H9 (cell line): ENCODE results near the gene E2F1. TPM values are rescaled to one million over a fixed set of nuclear protein-coding genes. Genes with fewer than 3 reads are reported as not detected.
A peak's percentile ranks its signal among the peaks of the same experiment; 100 is the strongest.

Experiments
- DNase-seq: peaks from one replicate; pipeline ENCODE4 v3.0.0-alpha.2; 2017
- H2AFZ ChIP-seq: one replicate; pipeline ENCODE4 v1.6.1; 2013; ENCODE audit warnings: mild to moderate bottlenecking, low read length, control low read depth, moderate library complexity
- H2AK5ac ChIP-seq: 2 replicates; pipeline ENCODE4 v1.6.1; 2013; ENCODE audit warnings: low read length, control low read depth, mixed read lengths; ENCODE audit not compliant: insufficient read length
- H2BK120ac ChIP-seq: one replicate; pipeline ENCODE4 v1.6.1; 2013; ENCODE audit warnings: low read depth, mild to moderate bottlenecking, low read length, control low read depth, inconsistent platforms; ENCODE audit not compliant: poor library complexity, severe bottlenecking
- H2BK12ac ChIP-seq: 2 replicates; pipeline ENCODE4 v1.6.1; 2013; ENCODE audit warnings: low read length, control low read depth, mixed read lengths, low read depth; ENCODE audit not compliant: insufficient read length
- H2BK15ac ChIP-seq: 2 replicates; pipeline ENCODE4 v1.6.1; 2013; ENCODE audit warnings: low read depth, low read length, control low read depth
- H2BK20ac ChIP-seq: one replicate; pipeline ENCODE4 v1.6.1; 2013; ENCODE audit warnings: low read depth, mild to moderate bottlenecking, low read length, control low read depth, inconsistent platforms; ENCODE audit not compliant: poor library complexity, severe bottlenecking
- H2BK5ac ChIP-seq: 2 replicates; pipeline ENCODE4 v1.6.1; 2013; ENCODE audit warnings: low read length, control low read depth, mixed read lengths; ENCODE audit not compliant: insufficient read length
- H3K14ac ChIP-seq: 2 replicates; pipeline ENCODE4 v1.6.1; 2013; ENCODE audit warnings: low read length, control low read depth; ENCODE audit not compliant: insufficient read depth
- H3K18ac ChIP-seq: 2 replicates; pipeline ENCODE4 v1.6.1; 2013; ENCODE audit warnings: low read depth, mild to moderate bottlenecking, mixed read lengths, low read length, control low read depth; ENCODE audit not compliant: insufficient read length
- H3K23ac ChIP-seq: 2 replicates; pipeline ENCODE4 v1.6.1; 2013; ENCODE audit warnings: low read length, control low read depth, mixed read lengths, low read depth; ENCODE audit not compliant: insufficient read length
- H3K23me2 ChIP-seq: 2 replicates; pipeline ENCODE4 v1.6.1; 2013; ENCODE audit warnings: low read depth, mild to moderate bottlenecking, mixed read lengths, low read length, control low read depth; ENCODE audit not compliant: insufficient read length, poor library complexity, severe bottlenecking
- H3K27ac ChIP-seq: 2 replicates; pipeline ENCODE4 v1.5.1; 2013; ENCODE audit warnings: low read length, control low read depth, mixed read lengths, low read depth; ENCODE audit not compliant: insufficient read length
- H3K27me3 ChIP-seq: 2 replicates; pipeline ENCODE4 v1.6.1; 2013; ENCODE audit warnings: low read length, control low read depth, inconsistent platforms; ENCODE audit not compliant: insufficient read depth
- H3K4ac ChIP-seq: 2 replicates; pipeline ENCODE4 v1.6.1; 2013; ENCODE audit warnings: low read depth, mild to moderate bottlenecking, control low read depth, inconsistent platforms, low read length, moderate library complexity
- H3K4me1 ChIP-seq: 2 replicates; pipeline ENCODE4 v1.6.1; 2013; ENCODE audit warnings: low read length, control low read depth, inconsistent platforms; ENCODE audit not compliant: insufficient read depth
- H3K4me2 ChIP-seq: 2 replicates; pipeline ENCODE4 v1.6.1; 2013; ENCODE audit warnings: low read length, control low read depth, mixed read lengths; ENCODE audit not compliant: insufficient read length, insufficient read depth
- H3K56ac ChIP-seq: 2 replicates; pipeline ENCODE4 v1.6.1; 2013; ENCODE audit warnings: low read depth, mild to moderate bottlenecking, mixed read lengths, low read length, control low read depth; ENCODE audit not compliant: insufficient read length
- H3K79me1 ChIP-seq: 2 replicates; pipeline ENCODE4 v1.6.1; 2013; ENCODE audit warnings: low read depth, mild to moderate bottlenecking, moderate library complexity, low read length, control low read depth, inconsistent platforms; ENCODE audit not compliant: insufficient read depth, poor library complexity, severe bottlenecking
- H3K79me2 ChIP-seq: 2 replicates; pipeline ENCODE4 v1.6.1; 2013; ENCODE audit warnings: low read length, control low read depth, inconsistent platforms; ENCODE audit not compliant: insufficient read depth
- H3K9ac ChIP-seq: 2 replicates; pipeline ENCODE4 v1.6.1; 2013; ENCODE audit warnings: low read length, control low read depth, mixed read lengths; ENCODE audit not compliant: insufficient read length; ENCODE audit errors: extremely low read depth
- H3K9me3 ChIP-seq: one replicate; pipeline ENCODE4 v1.6.1; 2013; ENCODE audit warnings: low read depth, low read length, inconsistent platforms; ENCODE audit not compliant: control insufficient read depth
- H3T11ph ChIP-seq: one replicate; pipeline ENCODE4 v1.6.1; 2013; ENCODE audit warnings: mild to moderate bottlenecking, low read length, control low read depth, inconsistent platforms
- H4K20me1 ChIP-seq: one replicate; pipeline ENCODE4 v1.6.1; 2013; ENCODE audit not compliant: control insufficient read depth, insufficient read length, insufficient read depth
- H4K5ac ChIP-seq: 2 replicates; pipeline ENCODE4 v1.6.1; 2013; ENCODE audit warnings: low read depth, mild to moderate bottlenecking, mixed read lengths, low read length, control low read depth; ENCODE audit not compliant: insufficient read length
- H4K8ac ChIP-seq: replicated peaks from 2 replicates; pipeline ENCODE4 v1.6.1; 2013; ENCODE audit warnings: low read length, control low read depth, mixed read lengths, low read depth; ENCODE audit not compliant: insufficient read length
- H4K91ac ChIP-seq: 2 replicates; pipeline ENCODE4 v1.6.1; 2013; ENCODE audit warnings: low read depth, mild to moderate bottlenecking, moderate library complexity, mixed read lengths, low read length, control low read depth; ENCODE audit not compliant: insufficient read length
- H3K27ac Mint-ChIP-seq, 3 experiments: 2 replicates in 2 of 3; 3 replicates in 1 of 3; pipeline ENCODE4 v1.8.0; 2020 to 2021; ENCODE audit warnings: mixed read lengths in 3 of 3, mild to moderate bottlenecking in 1 of 3, moderate library complexity in 1 of 3
- H3K27me3 Mint-ChIP-seq: 2 replicates; pipeline ENCODE4 v1.8.0; 2021; ENCODE audit warnings: low read depth, mild to moderate bottlenecking, moderate library complexity, mixed read lengths
- H3K36me3 Mint-ChIP-seq, 3 experiments: 2 replicates in 2 of 3; 3 replicates in 1 of 3; pipeline ENCODE4 v1.8.0; 2020 to 2021; ENCODE audit warnings: low read depth in 3 of 3, mixed read lengths in 3 of 3; ENCODE audit not compliant: insufficient read depth in 1 of 3
- H3K4me1 Mint-ChIP-seq, 2 experiments: 2 replicates each; pipeline ENCODE4 v1.8.0; 2020; ENCODE audit warnings: mixed read lengths in 2 of 2
- H3K4me3 Mint-ChIP-seq, 2 experiments: 2 replicates in 1 of 2; 3 replicates in 1 of 2; pipeline ENCODE4 v1.8.0; 2020 to 2021; ENCODE audit warnings: mild to moderate bottlenecking in 2 of 2, mixed read lengths in 2 of 2, moderate library complexity in 1 of 2
- H3K9me3 Mint-ChIP-seq, 2 experiments: 2 replicates in 1 of 2; 3 replicates in 1 of 2; pipeline ENCODE4 v1.8.0; 2020; ENCODE audit warnings: mild to moderate bottlenecking in 2 of 2, mixed read lengths in 2 of 2, moderate library complexity in 1 of 2
- WGBS: extraction: QIAGEN DNeasy Blood & Tissue Kit; methylation state at CpG from one replicate; pipeline ENCODE4 v1.1.7; 2013; ENCODE audit warnings: missing lambda C conversion rate, low lambda C conversion rate, mixed read lengths; ENCODE audit not compliant: insufficient read length; ENCODE audit errors: extremely low coverage; 5-methylcytosine and 5-hydroxymethylcytosine counted together
- total RNA-seq: library from RNA; stranded (reverse); gene quantifications from 2 replicates; pipeline ENCODE4 v1.2.1, GENCODE V29; 2021
- TF ChIP-seq, protein P1 (sequence below): fragments of 200-600 bp; sonication (generic); conservative IDR thresholded peaks from 3 replicates; pipeline ENCODE4 v1.8.0; 2021; ENCODE audit warnings: antibody characterized with exemption, mild to moderate bottlenecking

E2F1 gene
- total RNA-seq, 1 experiment from 2014 or later, result 58.7 TPM

DNA sequence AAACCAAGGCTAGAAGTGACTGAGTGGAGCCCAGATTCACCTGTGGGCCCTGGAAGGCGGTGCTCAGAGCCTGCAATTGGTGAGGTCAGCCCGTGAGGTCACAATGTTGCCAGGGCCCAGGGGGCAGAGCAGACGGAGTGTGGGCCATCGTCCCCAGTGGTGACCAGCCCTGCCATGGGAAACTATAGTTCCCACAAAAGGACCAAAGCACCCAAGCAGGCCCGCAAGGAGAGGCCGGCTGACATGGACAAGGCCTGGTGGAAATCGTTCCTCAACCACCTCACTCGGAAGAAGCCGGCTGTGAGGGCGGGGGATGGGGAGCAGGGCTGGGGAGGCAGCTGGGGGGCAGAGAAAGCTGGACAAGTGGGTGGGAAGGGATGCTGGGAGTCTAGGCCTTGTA is 24.0 kb downstream of the E2F1 start, which contains the start of gene C20orf144:
Gene C20orf144, plus strand, starts transcription at position 156 of the 400 bp plus-strand sequence. Its CDS starts 19 bp downstream, at position 175.
- peaks cover 14% of the 10 kb centered on the region for H3K23me2 ChIP-seq
- H3K4me3 Mint-ChIP-seq, result peak within 1 kb of the TSS; percentile 81
- H3K9me3 Mint-ChIP-seq, result no peaks in the 10 kb centered on the region
- DNase-seq, result no peak
- H4K20me1 ChIP-seq, result no peaks in the 10 kb centered on the region
- no peaks in the 10 kb centered on the region for H3K79me2 ChIP-seq
- H3K27ac Mint-ChIP-seq, result peak within 1 kb of the TSS in 1 of 3 experiments; percentile 70; a peak in 1 of 7 replicates
- no peak within 1 kb of the TSS for H2BK12ac ChIP-seq
- H4K8ac ChIP-seq, result no peak within 1 kb of the TSS
- TF ChIP-seq, protein P1, sequence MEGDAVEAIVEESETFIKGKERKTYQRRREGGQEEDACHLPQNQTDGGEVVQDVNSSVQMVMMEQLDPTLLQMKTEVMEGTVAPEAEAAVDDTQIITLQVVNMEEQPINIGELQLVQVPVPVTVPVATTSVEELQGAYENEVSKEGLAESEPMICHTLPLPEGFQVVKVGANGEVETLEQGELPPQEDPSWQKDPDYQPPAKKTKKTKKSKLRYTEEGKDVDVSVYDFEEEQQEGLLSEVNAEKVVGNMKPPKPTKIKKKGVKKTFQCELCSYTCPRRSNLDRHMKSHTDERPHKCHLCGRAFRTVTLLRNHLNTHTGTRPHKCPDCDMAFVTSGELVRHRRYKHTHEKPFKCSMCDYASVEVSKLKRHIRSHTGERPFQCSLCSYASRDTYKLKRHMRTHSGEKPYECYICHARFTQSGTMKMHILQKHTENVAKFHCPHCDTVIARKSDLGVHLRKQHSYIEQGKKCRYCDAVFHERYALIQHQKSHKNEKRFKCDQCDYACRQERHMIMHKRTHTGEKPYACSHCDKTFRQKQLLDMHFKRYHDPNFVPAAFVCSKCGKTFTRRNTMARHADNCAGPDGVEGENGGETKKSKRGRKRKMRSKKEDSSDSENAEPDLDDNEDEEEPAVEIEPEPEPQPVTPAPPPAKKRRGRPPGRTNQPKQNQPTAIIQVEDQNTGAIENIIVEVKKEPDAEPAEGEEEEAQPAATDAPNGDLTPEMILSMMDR, result no peak
- H4K91ac ChIP-seq, result no peak within 1 kb of the TSS
- peaks cover 4 to 45% (median 8%) of the 10 kb centered on the region in 3 experiments; a peak in 6 of 7 replicates for H3K36me3 Mint-ChIP-seq
- no peaks in the 10 kb centered on the region for H3K27me3 ChIP-seq
- H3K4me2 ChIP-seq, result peak within 1 kb of the TSS; percentile 78
- no peaks in the 10 kb centered on the region; the same call in 1 of the 2 replicates for H3K4me1 ChIP-seq
- no peak within 1 kb of the TSS for H3K14ac ChIP-seq
- peaks cover 4% of the 10 kb centered on the region; the same call in 1 of the 2 replicates for H3K27me3 Mint-ChIP-seq
- H3K23ac ChIP-seq, result no peak within 1 kb of the TSS
- peak within 1 kb of the TSS; percentile 58 for H3K9ac ChIP-seq
- H3K9me3 ChIP-seq, result no peaks in the 10 kb centered on the region
- no peak within 1 kb of the TSS for H3T11ph ChIP-seq
- H3K4ac ChIP-seq, result no peak within 1 kb of the TSS
- no peak within 1 kb of the TSS for H3K27ac ChIP-seq
- WGBS, result no CpG with 5 or more reads among the region's 10 CpGs
- H2BK120ac ChIP-seq, result no peak within 1 kb of the TSS
- H2BK20ac ChIP-seq, result no peak within 1 kb of the TSS
- peaks cover 29 to 32% of the 10 kb centered on the region in 2 experiments for H3K4me1 Mint-ChIP-seq
- no peak within 1 kb of the TSS for H2AK5ac ChIP-seq
- H2BK15ac ChIP-seq, result no peak within 1 kb of the TSS
- no peak within 1 kb of the TSS for H2BK5ac ChIP-seq
- no peak within 1 kb of the TSS for H3K18ac ChIP-seq
- no peak within 1 kb of the TSS for H3K56ac ChIP-seq
- no peak within 1 kb of the TSS for H4K5ac ChIP-seq
- H2AFZ ChIP-seq, result no peak within 1 kb of the TSS
- H3K79me1 ChIP-seq, result no peaks in the 10 kb centered on the region
